ENCODE data around the gene SYNE1.

SYNE1 gene

GRCh38 chr6:152246554-152247337, 390.4 kb downstream of the SYNE1 start:
- no peak overlapping the region for H3K27ac ChIP-seq

GRCh38 chr6:152244998-152245630, 392.0 kb downstream of the SYNE1 start:
- Histone ChIP-seq H3K27me3 (ENCODE audit: control insufficient read depth, insufficient read depth, low read length) (no peaks in the 10 kb centered on the region), H3K4me1 (no peaks in the 10 kb centered on the region), H3K4me3 (ENCODE audit: low read depth, low read length) (no peak overlapping the region), H3K36me3 (ENCODE audit: control insufficient read depth, insufficient read depth, low read length) (no peaks in the 10 kb centered on the region), H3K4me2 (ENCODE audit: low read length) (no peak overlapping the region), H3K79me2 (no peaks in the 10 kb centered on the region), H3K27ac (no peak overlapping the region), H3K9ac (no peak overlapping the region), H3K9me3 (ENCODE audit: control insufficient read depth, low read length) (no peaks in the 10 kb centered on the region), H2AFZ (no peak overlapping the region)
- no peak for TF ChIP-seq CTCF (IDR thresholded peaks at IDR 0.05)

More at GRCh38 chr6:152246554-152247337, 390.4 kb downstream of the SYNE1 start:
- no peak overlapping the region for H3K4me3 ChIP-seq (ENCODE audit: low read depth, low read length)
- no peaks in the 10 kb centered on the region for H3K4me1 ChIP-seq
- no peak overlapping the region for H3K9ac ChIP-seq
- no peak overlapping the region for H2AFZ ChIP-seq
- no peak for TF ChIP-seq CTCF (IDR thresholded peaks at IDR 0.05)
- no peak overlapping the region for H3K4me2 ChIP-seq (ENCODE audit: low read length)
- no peaks in the 10 kb centered on the region for H3K27me3 ChIP-seq (ENCODE audit: control insufficient read depth, insufficient read depth, low read length)
- H3K9me3 ChIP-seq (ENCODE audit: control insufficient read depth, low read length): no peaks in the 10 kb centered on the region
- H3K79me2 ChIP-seq: no peaks in the 10 kb centered on the region
- no peaks in the 10 kb centered on the region for H3K36me3 ChIP-seq (ENCODE audit: control insufficient read depth, insufficient read depth, low read length)

GRCh38 chr6:152241013-152241766, 396.0 kb downstream of the SYNE1 start:
- Histone ChIP-seq H3K27me3 (ENCODE audit: control insufficient read depth, insufficient read depth, low read length) (no peaks in the 10 kb centered on the region), H3K4me2 (ENCODE audit: low read length) (no peak overlapping the region), H3K9me3 (ENCODE audit: control insufficient read depth, low read length) (no peaks in the 10 kb centered on the region), H3K4me3 (ENCODE audit: low read depth, low read length) (no peak overlapping the region), H2AFZ (no peak overlapping the region), H3K27ac (no peak overlapping the region), H3K4me1 (no peaks in the 10 kb centered on the region), H3K79me2 (no peaks in the 10 kb centered on the region), H3K9ac (no peak overlapping the region), H3K36me3 (ENCODE audit: control insufficient read depth, insufficient read depth, low read length) (no peaks in the 10 kb centered on the region)
- TF ChIP-seq CTCF (IDR thresholded peaks at IDR 0.05): no peak

- no peak for TF ChIP-seq CTCF (IDR thresholded peaks at IDR 0.05)
- no peaks in the 10 kb centered on the region for H3K79me2 ChIP-seq
- H3K27me3 ChIP-seq (ENCODE audit: control insufficient read depth, insufficient read depth, low read length): no peaks in the 10 kb centered on the region
- H3K4me1 ChIP-seq: no peaks in the 10 kb centered on the region
- no peak overlapping the region for H3K27ac ChIP-seq
- no peaks in the 10 kb centered on the region for H3K36me3 ChIP-seq (ENCODE audit: control insufficient read depth, insufficient read depth, low read length)
- no peaks in the 10 kb centered on the region for H3K9me3 ChIP-seq (ENCODE audit: control insufficient read depth, low read length)
- no peak overlapping the region for H2AFZ ChIP-seq
- H3K4me3 ChIP-seq (ENCODE audit: low read depth, low read length): no peak overlapping the region
- H3K9ac ChIP-seq: no peak overlapping the region
- H3K4me2 ChIP-seq (ENCODE audit: low read length): no peak overlapping the region
Measured at GRCh38 chr6:152240436-152240835, 396.7 kb downstream of the SYNE1 start.
